ENCODE data around the gene DDX39B. TPM values are rescaled to one million over a fixed set of nuclear protein-coding genes. Genes with fewer than 3 reads are reported as not detected.
A peak's percentile ranks its signal among the peaks of the same experiment; 100 is the strongest.

Gene DDX39B
- total and polyA plus RNA-seq, 9 of the 15 experiments (the other 6 are each of a cell fraction or from before 2014, with no cell fraction given), result 479 to 869 (median 592) TPM

DNA sequence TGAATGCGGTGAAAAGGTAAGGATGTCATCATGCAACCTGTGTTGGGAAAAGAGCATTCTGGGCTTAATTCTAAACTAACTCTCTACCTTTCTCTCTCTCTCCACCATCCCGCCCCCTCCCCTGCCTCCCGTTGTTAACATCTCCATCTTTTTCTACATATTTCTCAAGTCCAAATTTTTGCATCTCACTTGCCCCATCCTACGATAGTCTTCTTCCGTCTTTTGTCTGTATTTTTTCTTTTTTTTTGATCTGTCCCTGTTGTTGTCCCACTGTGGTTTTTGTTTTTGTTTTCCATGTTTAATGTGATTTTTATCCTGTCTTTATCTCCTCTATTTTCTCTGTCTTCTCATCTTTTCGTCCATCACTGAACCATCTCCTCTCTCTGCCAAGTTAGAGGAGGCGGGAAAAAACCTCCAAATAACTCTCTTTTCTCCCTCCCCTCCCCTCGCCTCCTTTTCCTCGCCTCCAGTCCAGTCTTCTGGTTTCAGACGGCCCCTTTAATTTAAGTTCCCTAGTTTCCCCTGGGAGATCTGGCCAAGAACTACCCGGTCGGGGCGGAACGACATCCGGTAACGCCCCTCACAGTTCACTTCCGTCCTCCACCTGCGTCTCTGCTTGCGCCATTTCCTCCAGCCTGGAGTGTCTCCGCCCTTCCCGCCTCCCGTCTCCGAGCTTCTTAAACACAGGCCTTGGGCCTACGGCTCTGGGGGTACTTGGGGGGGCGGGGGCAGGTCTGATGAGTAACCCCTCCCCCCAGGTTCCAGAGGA, 5.3 kb upstream of the DDX39B start, which contains the start of gene NFKBIL1 (continued):
- peak; percentile 71 for TF ChIP-seq ARHGAP35 (IDR thresholded peaks at IDR 0.05; ENCODE audit: partially characterized antibody)
- peak; percentile 1; the same call in 1 of the 2 replicates for TF ChIP-seq MAFF (IDR thresholded peaks at IDR 0.05; ENCODE audit: low read length)
- peak; percentile 85 for TF ChIP-seq RB1 (IDR thresholded peaks at IDR 0.05; ENCODE audit: low read depth)
- TF ChIP-seq ZSCAN32 (CRISPR knock-in tag; IDR thresholded peaks at IDR 0.05), result no peak
- TF ChIP-seq CAMTA2 (CRISPR knock-in tag; conservative IDR thresholded peaks at IDR 0.05), result no peak
- TF ChIP-seq ZNF431 (CRISPR knock-in tag; IDR thresholded peaks at IDR 0.05), result no peak
- TF ChIP-seq EHMT2 (IDR thresholded peaks at IDR 0.05), result peak; percentile 40; the same call in 1 of the 2 replicates
- TF ChIP-seq, protein P1, sequence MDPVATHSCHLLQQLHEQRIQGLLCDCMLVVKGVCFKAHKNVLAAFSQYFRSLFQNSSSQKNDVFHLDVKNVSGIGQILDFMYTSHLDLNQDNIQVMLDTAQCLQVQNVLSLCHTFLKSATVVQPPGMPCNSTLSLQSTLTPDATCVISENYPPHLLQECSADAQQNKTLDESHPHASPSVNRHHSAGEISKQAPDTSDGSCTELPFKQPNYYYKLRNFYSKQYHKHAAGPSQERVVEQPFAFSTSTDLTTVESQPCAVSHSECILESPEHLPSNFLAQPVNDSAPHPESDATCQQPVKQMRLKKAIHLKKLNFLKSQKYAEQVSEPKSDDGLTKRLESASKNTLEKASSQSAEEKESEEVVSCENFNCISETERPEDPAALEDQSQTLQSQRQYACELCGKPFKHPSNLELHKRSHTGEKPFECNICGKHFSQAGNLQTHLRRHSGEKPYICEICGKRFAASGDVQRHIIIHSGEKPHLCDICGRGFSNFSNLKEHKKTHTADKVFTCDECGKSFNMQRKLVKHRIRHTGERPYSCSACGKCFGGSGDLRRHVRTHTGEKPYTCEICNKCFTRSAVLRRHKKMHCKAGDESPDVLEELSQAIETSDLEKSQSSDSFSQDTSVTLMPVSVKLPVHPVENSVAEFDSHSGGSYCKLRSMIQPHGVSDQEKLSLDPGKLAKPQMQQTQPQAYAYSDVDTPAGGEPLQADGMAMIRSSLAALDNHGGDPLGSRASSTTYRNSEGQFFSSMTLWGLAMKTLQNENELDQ (CRISPR knock-in tag; IDR thresholded peaks at IDR 0.05; ENCODE audit: borderline replicate concordance), result no peak
- no peak for TF ChIP-seq TARDBP (IDR thresholded peaks at IDR 0.05)
- TF ChIP-seq, protein P2, sequence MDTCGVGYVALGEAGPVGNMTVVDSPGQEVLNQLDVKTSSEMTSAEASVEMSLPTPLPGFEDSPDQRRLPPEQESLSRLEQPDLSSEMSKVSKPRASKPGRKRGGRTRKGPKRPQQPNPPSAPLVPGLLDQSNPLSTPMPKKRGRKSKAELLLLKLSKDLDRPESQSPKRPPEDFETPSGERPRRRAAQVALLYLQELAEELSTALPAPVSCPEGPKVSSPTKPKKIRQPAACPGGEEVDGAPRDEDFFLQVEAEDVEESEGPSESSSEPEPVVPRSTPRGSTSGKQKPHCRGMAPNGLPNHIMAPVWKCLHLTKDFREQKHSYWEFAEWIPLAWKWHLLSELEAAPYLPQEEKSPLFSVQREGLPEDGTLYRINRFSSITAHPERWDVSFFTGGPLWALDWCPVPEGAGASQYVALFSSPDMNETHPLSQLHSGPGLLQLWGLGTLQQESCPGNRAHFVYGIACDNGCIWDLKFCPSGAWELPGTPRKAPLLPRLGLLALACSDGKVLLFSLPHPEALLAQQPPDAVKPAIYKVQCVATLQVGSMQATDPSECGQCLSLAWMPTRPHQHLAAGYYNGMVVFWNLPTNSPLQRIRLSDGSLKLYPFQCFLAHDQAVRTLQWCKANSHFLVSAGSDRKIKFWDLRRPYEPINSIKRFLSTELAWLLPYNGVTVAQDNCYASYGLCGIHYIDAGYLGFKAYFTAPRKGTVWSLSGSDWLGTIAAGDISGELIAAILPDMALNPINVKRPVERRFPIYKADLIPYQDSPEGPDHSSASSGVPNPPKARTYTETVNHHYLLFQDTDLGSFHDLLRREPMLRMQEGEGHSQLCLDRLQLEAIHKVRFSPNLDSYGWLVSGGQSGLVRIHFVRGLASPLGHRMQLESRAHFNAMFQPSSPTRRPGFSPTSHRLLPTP (IDR thresholded peaks at IDR 0.05; ENCODE audit: borderline replicate concordance, extremely low read depth, insufficient read length), result no peak
- no peak for TF ChIP-seq NUFIP1 (IDR thresholded peaks at IDR 0.05; ENCODE audit: partially characterized antibody)
- TF ChIP-seq CBX5 (IDR thresholded peaks at IDR 0.05; ENCODE audit: borderline replicate concordance, low read depth), result no peak
- TF ChIP-seq ZNF212 (CRISPR knock-in tag; IDR thresholded peaks at IDR 0.05), result no peak
- no peak for TF ChIP-seq CHCHD3 (CRISPR knock-in tag; IDR thresholded peaks at IDR 0.05)
- TF ChIP-seq JUND (IDR thresholded peaks at IDR 0.05; ENCODE audit: borderline replicate concordance, low read depth, low read length), result peak; percentile 82
- TF ChIP-seq JUND (tag; IDR thresholded peaks at IDR 0.05; ENCODE audit: borderline replicate concordance, low read depth, low read length), result no peak; the same call in 2 of the 3 replicates
- TF ChIP-seq, protein P3, sequence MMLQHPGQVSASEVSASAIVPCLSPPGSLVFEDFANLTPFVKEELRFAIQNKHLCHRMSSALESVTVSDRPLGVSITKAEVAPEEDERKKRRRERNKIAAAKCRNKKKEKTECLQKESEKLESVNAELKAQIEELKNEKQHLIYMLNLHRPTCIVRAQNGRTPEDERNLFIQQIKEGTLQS (IDR thresholded peaks at IDR 0.05), result peak; percentile 41
- TF ChIP-seq, protein P3 (CRISPR knock-in tag; conservative IDR thresholded peaks at IDR 0.05), result no peak
- TF ChIP-seq GABPB2 (CRISPR knock-in tag; conservative IDR thresholded peaks at IDR 0.05), result no peak
- TF ChIP-seq SNRNP70 (optimal IDR thresholded peaks at IDR 0.05; ENCODE audit: low read depth, low read length), result no peak
- TF ChIP-seq POLR2AphosphoS5 (IDR thresholded peaks at IDR 0.05; ENCODE audit: control insufficient read depth, insufficient read depth, low read depth, low read length), result peak; percentile 92
- no peak for TF ChIP-seq FOS (IDR thresholded peaks at IDR 0.05; ENCODE audit: extremely low read depth, insufficient read length)
